Measurements from ENCODE around the gene PIANP. TPM values are rescaled to one million over a fixed set of nuclear protein-coding genes. Genes with fewer than 3 reads are reported as not detected.

Gene PIANP
- total and polyA plus RNA-seq, 4 donors = 1.2 to 10.7 (median 5.9) TPM

GRCh38 chr12:6698352-6699046 is 2.1 kb downstream of the PIANP start:
- intact Hi-C loops (cut with DNase I) = no loop called here
- Histone ChIP-seq H3K4me1 (ENCODE audit: control insufficient read depth in 1 of 2, insufficient read depth in 2 of 2, low read length in 2 of 2) (no peaks in the 10 kb centered on the region), H3K27me3 (ENCODE audit: control insufficient read depth in 1 of 2, insufficient read depth in 2 of 2, low read length in 1 of 2) (no peaks in the 10 kb centered on the region), H3K36me3 (ENCODE audit: control insufficient read depth in 1 of 2, insufficient read depth in 2 of 2, low read length in 1 of 2) (no peaks in the 10 kb centered on the region), H3K4me3 (ENCODE audit: low read length in 2 of 2) (no peak overlapping the region), H3K27ac (ENCODE audit: low read depth in 1 of 2, low read length in 2 of 2) (no peak overlapping the region), H3K9me3 (ENCODE audit: control insufficient read depth, low read length) (no peaks in the 10 kb centered on the region)
- DNase-seq (peak in 1 of 2 donors; percentile 37), ATAC-seq (ENCODE audit: low FRiP score) (no peak)
- 73% methylated on average over 8 of the region's 8 CpGs for WGBS, 2 donors

DNA sequence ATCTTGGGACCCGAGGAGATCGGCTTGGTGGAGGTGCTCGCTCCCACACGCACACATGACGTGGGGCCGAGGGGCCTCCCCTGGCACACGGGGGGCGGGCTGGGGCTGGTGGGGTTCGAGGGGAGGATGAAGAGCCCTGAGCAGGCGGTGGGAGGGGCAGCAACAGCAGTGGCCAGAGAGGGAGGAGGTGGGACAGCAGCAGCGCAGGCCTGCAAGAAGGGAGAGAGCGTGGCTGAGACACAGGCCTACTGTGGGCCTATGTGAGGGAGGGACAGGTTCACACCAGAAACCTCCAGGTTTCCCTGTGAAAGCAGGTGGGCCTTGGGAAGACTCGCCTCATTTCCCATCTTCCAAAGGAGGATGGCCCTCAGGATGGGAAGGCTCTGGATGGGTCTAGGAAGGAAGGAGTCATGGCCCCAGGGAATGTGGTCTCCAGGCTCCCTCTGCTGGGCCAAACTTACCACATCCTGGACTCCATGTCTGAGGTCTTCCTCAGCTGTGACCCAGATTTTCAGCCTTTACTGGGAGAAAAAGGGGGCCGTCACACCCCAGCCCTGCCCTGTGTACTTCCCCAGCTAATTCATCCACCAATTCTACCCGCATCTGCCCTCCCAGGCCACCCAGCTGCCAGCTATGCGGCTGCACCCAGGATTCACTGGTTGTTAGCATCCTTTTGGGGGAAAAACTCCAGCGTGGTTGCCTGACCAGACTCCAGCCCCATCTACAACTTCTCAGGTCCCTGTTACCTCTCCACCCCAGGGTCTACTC is 2.8 kb downstream of the PIANP start:
- H3K27me3 ChIP-seq (ENCODE audit: control insufficient read depth in 1 of 2, insufficient read depth in 2 of 2, low read length in 1 of 2) = no peaks in the 10 kb centered on the region
- H3K27ac ChIP-seq (ENCODE audit: low read depth in 1 of 2, low read length in 2 of 2) = no peak overlapping the region

DNA sequence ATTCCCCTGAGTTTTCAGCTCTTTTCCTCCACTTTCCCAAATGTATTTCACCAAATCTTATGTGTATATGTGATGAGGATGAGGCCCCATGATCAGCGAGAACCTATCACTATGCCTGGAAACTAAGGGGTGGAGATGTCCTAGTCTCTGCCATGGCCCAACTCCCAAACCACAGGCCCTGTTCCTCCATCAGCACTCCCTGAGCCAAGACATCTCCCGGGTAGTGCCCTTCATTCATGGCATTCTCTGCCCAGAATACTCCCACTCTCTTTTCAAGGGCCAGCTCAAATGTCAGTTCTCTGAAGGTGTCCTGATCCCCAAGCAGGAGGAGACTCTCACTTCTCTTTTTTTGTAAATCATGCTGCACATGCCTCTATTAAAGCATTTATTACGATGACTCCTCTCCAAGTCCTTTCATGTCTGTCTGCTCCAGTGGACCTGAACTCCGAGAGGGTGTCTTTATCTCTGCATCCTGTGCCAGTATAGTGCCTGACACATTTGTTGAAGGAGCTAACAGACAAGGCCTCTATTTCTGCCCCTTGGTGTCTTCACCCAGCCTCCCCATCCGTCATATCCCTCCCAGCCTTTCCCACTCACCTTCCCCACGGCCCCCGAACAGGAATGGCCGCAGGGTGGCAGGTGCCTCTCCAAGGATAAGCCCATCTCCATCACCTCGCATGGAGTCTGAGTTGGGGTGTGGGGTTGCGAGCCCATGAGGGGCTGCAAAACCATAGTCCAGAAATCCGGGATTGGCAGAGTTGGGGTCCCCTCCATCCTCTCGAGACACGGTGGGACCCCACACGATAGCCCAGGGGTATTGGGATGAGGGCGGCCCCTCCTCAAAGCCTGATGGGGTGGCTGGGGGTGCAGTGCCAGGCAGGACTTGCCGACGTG is 3.7 kb downstream of the PIANP start:
- no peaks in the 10 kb centered on the region for H3K27me3 ChIP-seq (ENCODE audit: control insufficient read depth in 1 of 2, insufficient read depth in 2 of 2, low read length in 1 of 2)
- H3K9me3 ChIP-seq (ENCODE audit: control insufficient read depth, low read length) = no peaks in the 10 kb centered on the region
- ATAC-seq (ENCODE audit: low FRiP score) = no peak
- no peaks in the 10 kb centered on the region for H3K36me3 ChIP-seq (ENCODE audit: control insufficient read depth in 1 of 2, insufficient read depth in 2 of 2, low read length in 1 of 2)
- intact Hi-C loops (cut with DNase I) = no loop called here
- H3K4me1 ChIP-seq (ENCODE audit: control insufficient read depth in 1 of 2, insufficient read depth in 2 of 2, low read length in 2 of 2) = no peaks in the 10 kb centered on the region
- whole genome bisulfite sequencing, 2 donors = 83 to 84% methylated on average over 17 of the region's 17 CpGs
- DNase-seq = peak in 1 of 2 donors; percentile 52
- no peak overlapping the region for H3K4me3 ChIP-seq (ENCODE audit: low read length in 2 of 2)
- H3K27ac ChIP-seq (ENCODE audit: low read depth in 1 of 2, low read length in 2 of 2) = no peak overlapping the region

More for the DNA sequence above, 2.8 kb downstream of the PIANP start:
- intact Hi-C loops (cut with DNase I) = no loop called here
- Histone ChIP-seq H3K9me3 (ENCODE audit: control insufficient read depth, low read length) (no peaks in the 10 kb centered on the region), H3K4me3 (ENCODE audit: low read length in 2 of 2) (no peak overlapping the region), H3K4me1 (ENCODE audit: control insufficient read depth in 1 of 2, insufficient read depth in 2 of 2, low read length in 2 of 2) (no peaks in the 10 kb centered on the region), H3K36me3 (ENCODE audit: control insufficient read depth in 1 of 2, insufficient read depth in 2 of 2, low read length in 1 of 2) (no peaks in the 10 kb centered on the region)
- DNase-seq (peak in 1 of 2 donors; percentile 59), ATAC-seq (ENCODE audit: low FRiP score) (no peak)
- WGBS, 2 donors = 82 to 85% methylated on average over 17 of the region's 17 CpGs

DNA sequence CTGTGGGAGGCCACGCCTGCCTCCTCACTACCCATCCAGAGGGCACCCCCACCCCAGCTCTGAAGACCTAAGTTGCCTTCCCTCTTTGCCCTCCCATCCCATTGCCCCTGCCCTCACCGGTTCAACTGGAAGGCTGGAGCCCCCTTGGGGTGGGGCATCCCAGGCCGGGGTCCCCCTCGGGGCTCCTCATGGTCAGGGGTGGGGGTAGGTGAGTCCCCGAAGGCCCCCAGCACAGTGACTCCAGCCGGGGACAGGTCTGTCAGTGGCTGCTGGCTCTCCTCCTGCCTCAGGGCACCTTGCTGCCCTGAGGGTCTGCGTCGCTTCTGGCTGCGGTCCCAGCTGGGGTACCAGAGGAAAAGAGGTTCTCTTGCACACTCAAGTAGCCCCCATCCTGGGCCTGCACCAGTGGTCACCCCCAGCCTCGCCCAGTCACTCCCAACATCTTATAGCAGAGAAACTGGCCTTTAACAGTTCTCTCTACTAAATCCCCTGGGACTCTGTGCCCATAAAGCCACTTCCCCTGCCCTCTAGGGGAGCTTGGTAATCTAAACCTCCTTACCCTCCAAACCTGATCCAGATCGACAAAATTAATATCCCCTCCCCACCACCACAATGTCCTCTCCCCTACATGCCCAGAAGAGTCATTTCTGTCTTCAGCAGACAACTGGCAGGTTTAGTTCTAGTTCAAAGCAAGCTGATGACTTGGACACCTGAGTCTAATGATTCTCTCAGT is 5.1 kb downstream of the PIANP start:
- Histone ChIP-seq H3K27ac (ENCODE audit: low read depth in 1 of 2, low read length in 2 of 2) (no peak overlapping the region), H3K4me3 (ENCODE audit: low read length in 2 of 2) (no peak overlapping the region), H3K9me3 (ENCODE audit: control insufficient read depth, low read length) (no peaks in the 10 kb centered on the region), H3K4me1 (ENCODE audit: control insufficient read depth in 1 of 2, insufficient read depth in 2 of 2, low read length in 2 of 2) (no peaks in the 10 kb centered on the region), H3K36me3 (ENCODE audit: control insufficient read depth in 1 of 2, insufficient read depth in 2 of 2, low read length in 1 of 2) (no peaks in the 10 kb centered on the region), H3K27me3 (ENCODE audit: control insufficient read depth in 1 of 2, insufficient read depth in 2 of 2, low read length in 1 of 2) (no peaks in the 10 kb centered on the region)
- intact Hi-C loops (cut with DNase I) = no loop called here
- WGBS, 2 donors = 75 to 82% methylated on average over 9 to 11 of the region's 11 CpGs
- ATAC-seq (ENCODE audit: low FRiP score) (no peak), DNase-seq (no peak)

DNA sequence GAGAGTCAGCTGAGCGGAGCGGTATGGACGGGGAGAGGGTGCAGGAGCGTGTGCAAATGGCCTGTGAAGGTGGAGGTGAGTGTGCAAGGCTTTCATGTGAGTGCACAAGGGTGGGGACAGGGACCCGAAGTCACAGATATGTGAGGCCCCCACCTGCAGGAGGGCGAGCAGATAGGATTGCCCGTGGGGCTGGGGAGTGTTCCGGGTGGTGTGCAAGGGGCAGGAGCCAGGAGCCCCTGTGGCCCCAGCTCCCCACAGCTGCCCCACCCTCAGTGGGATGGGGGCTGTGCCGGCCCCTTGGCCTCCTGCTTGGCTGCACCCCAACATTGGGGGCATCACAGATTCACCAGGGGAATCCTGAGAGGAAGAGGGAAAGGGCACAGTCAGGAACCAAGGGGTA is 5.9 kb downstream of the PIANP start:
- H3K27me3 ChIP-seq (ENCODE audit: control insufficient read depth in 1 of 2, insufficient read depth in 2 of 2, low read length in 1 of 2) = no peaks in the 10 kb centered on the region
- no peak overlapping the region for H3K27ac ChIP-seq (ENCODE audit: low read depth in 1 of 2, low read length in 2 of 2)
- H3K4me3 ChIP-seq (ENCODE audit: low read length in 2 of 2) = no peak overlapping the region
- ATAC-seq (ENCODE audit: low FRiP score) = no peak
- H3K9me3 ChIP-seq (ENCODE audit: control insufficient read depth, low read length) = no peaks in the 10 kb centered on the region
- no peaks in the 10 kb centered on the region for H3K36me3 ChIP-seq (ENCODE audit: control insufficient read depth in 1 of 2, insufficient read depth in 2 of 2, low read length in 1 of 2)
- 80 to 85% methylated on average over 9 of the region's 9 CpGs for WGBS, 2 donors
- no peaks in the 10 kb centered on the region for H3K4me1 ChIP-seq (ENCODE audit: control insufficient read depth in 1 of 2, insufficient read depth in 2 of 2, low read length in 2 of 2)
- no peak for DNase-seq
- intact Hi-C loops (cut with DNase I) = no loop called here

DNA sequence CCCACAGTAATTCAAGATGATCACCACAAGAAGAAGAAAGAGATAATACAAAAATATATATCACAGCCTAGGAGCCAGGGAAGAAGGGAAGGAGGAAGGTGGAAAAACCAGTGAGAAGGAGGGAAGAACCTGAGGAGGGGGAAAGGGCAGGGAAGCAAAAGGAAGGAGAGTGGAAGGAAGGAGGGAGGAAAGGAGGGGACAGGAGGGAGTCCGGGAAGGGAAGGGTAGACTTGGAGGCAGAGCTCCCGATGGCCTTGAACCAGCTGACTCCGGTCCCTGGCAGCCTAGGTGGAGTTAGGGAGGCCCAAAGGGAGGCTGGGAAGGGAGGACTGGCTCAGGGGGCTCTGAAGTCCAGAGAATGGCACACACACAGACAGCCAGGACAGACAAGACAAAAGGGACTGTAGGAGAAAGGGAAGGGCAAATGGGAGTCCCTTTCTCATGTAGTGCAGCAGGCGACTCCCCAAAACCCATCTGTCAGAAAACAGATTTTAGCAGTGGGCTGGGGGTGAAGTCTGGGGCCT is 6.7 kb downstream of the PIANP start:
- no peaks in the 10 kb centered on the region for H3K4me1 ChIP-seq (ENCODE audit: control insufficient read depth in 1 of 2, insufficient read depth in 2 of 2, low read length in 2 of 2)
- DNase-seq (no peak), ATAC-seq (ENCODE audit: low FRiP score) (no peak)
- no peak overlapping the region for H3K27ac ChIP-seq (ENCODE audit: low read depth in 1 of 2, low read length in 2 of 2)
- H3K36me3 ChIP-seq (ENCODE audit: control insufficient read depth in 1 of 2, insufficient read depth in 2 of 2, low read length in 1 of 2) = no peaks in the 10 kb centered on the region
- H3K9me3 ChIP-seq (ENCODE audit: control insufficient read depth, low read length) = no peaks in the 10 kb centered on the region
- intact Hi-C loops (cut with DNase I) = no loop called here
- WGBS, 2 donors = 81 to 89% methylated on average over 4 of the region's 4 CpGs
- H3K27me3 ChIP-seq (ENCODE audit: control insufficient read depth in 1 of 2, insufficient read depth in 2 of 2, low read length in 1 of 2) = no peaks in the 10 kb centered on the region
- no peak overlapping the region for H3K4me3 ChIP-seq (ENCODE audit: low read length in 2 of 2)

DNA sequence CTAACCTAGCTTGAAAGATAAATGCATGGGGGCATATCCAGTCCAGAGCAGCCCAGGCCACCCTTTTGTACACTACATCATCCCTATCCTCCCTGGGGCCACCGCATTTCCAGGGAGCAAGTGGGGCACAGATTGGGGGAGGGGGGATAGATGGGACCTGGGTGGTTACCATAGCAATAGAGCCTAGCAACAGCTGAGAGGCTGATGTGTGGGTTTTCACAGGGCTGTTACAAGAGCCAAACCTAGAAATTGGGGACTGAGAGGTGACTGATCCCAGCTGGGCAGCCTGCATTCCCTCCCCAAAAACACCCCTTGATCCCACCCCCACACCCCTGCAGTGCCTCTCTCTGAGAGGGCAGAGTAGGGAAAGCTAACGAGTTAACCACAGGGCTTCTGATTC is 7.7 kb downstream of the PIANP start:
- Histone ChIP-seq H3K27ac (ENCODE audit: low read depth in 1 of 2, low read length in 2 of 2) (no peak overlapping the region), H3K4me3 (ENCODE audit: low read length in 2 of 2) (no peak overlapping the region), H3K4me1 (ENCODE audit: control insufficient read depth in 1 of 2, insufficient read depth in 2 of 2, low read length in 2 of 2) (no peaks in the 10 kb centered on the region), H3K36me3 (ENCODE audit: control insufficient read depth in 1 of 2, insufficient read depth in 2 of 2, low read length in 1 of 2) (no peaks in the 10 kb centered on the region), H3K9me3 (ENCODE audit: control insufficient read depth, low read length) (no peaks in the 10 kb centered on the region), H3K27me3 (ENCODE audit: control insufficient read depth in 1 of 2, insufficient read depth in 2 of 2, low read length in 1 of 2) (no peaks in the 10 kb centered on the region)
- 53 to 63% methylated on average over 2 of the region's 2 CpGs for WGBS, 2 donors
- no peak for ATAC-seq (ENCODE audit: low FRiP score)
- no peak for DNase-seq
- intact Hi-C loops (cut with DNase I) = no loop called here

DNA sequence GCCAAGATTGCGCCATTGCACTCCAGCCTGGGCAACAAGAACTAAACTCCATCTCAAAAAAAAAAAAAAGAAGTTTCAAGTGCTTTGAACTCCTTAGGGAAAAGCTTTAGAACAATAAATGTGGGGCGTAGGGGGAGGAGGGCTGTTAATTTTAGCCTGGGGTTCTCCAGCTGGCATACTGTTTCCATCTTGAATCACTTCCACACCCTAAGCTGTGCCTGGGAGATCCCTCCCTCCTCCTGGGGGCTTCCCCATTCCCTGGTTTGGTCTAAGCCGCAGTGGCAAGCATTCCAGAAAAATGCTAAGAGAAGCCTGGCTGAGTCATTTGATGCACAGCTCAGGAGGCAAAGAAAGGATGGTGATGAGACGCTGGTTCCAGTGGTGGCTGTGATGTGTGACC is 9.1 kb downstream of the PIANP start:
- 42 to 52% methylated on average over 4 of the region's 4 CpGs for WGBS, 2 donors
- Histone ChIP-seq H3K27me3 (ENCODE audit: control insufficient read depth in 1 of 2, insufficient read depth in 2 of 2, low read length in 1 of 2) (no peaks in the 10 kb centered on the region), H3K27ac (ENCODE audit: low read depth in 1 of 2, low read length in 2 of 2) (no peak overlapping the region), H3K4me1 (ENCODE audit: control insufficient read depth in 1 of 2, insufficient read depth in 2 of 2, low read length in 2 of 2) (no peaks in the 10 kb centered on the region), H3K9me3 (ENCODE audit: control insufficient read depth, low read length) (no peaks in the 10 kb centered on the region), H3K36me3 (ENCODE audit: control insufficient read depth in 1 of 2, insufficient read depth in 2 of 2, low read length in 1 of 2) (no peaks in the 10 kb centered on the region), H3K4me3 (ENCODE audit: low read length in 2 of 2) (no peak overlapping the region)
- ATAC-seq (ENCODE audit: low FRiP score) (no peak), DNase-seq (no peak)
- intact Hi-C loops (cut with DNase I) = no loop called here

All from aorta (tissue), 5 donors.